Caco-2 (cell line): ENCODE data around the gene DAB1. TPM values are rescaled to one million over a fixed set of nuclear protein-coding genes. Genes with fewer than 3 reads are reported as not detected.

Experiments
- BruUV-seq: library from RNA; stranded (reverse); fragments of 400-500 nt; replicated peaks from 2 replicates; lab custom pipeline; 2021; lab: Mats Ljungman, UMichigan
- CTCF ChIA-PET: fragments of 300-600 bp; sonication (Branson Sonifier 250); formaldehyde crosslinking; loops from one replicate; lab custom pipeline; 2022; ENCODE audit warnings: antibody characterized with exemption; lab: Charles Lee
- POLR2A ChIA-PET: fragments of 300-600 bp; sonication (Branson Sonifier 250); formaldehyde crosslinking; loops from one replicate; lab custom pipeline; 2022; ENCODE audit warnings: antibody characterized with exemption; lab: Charles Lee
- DNase-seq, 2 experiments: peaks; one replicate each; pipeline versions ENCODE4 v3.0.0 to v3.0.0-alpha.2; 2020 to 2022
- H3K27me3 ChIP-seq: replicated peaks from 2 replicates; pipeline ENCODE4 v1.6.0; 2011; ENCODE audit warnings: low read length; ENCODE audit not compliant: control insufficient read depth, insufficient read depth
- H3K36me3 ChIP-seq: 2 replicates; pipeline ENCODE4 v1.5.1; 2011; ENCODE audit warnings: low read length; ENCODE audit not compliant: control insufficient read depth, insufficient read depth
- H3K4me1 ChIP-seq: fragments of 250-450 bp; sonication (Bioruptor Pico); 2 replicates; pipeline ENCODE4 v1.5.1; 2020; ENCODE audit warnings: mild to moderate bottlenecking
- H3K4me3 ChIP-seq: 2 replicates; pipeline ENCODE4 v1.5.1; 2011; ENCODE audit warnings: low read depth, mild to moderate bottlenecking, control low read depth, low read length
- H3K9me3 ChIP-seq: fragments of 250-450 bp; sonication (Bioruptor Pico); 2 replicates; pipeline ENCODE4 v1.5.1; 2020; ENCODE audit warnings: mild to moderate bottlenecking, moderate library complexity
- H3K27ac Mint-ChIP-seq: one replicate; pipeline ENCODE4 v1.8.0; 2022; ENCODE audit warnings: mixed read lengths; ENCODE audit not compliant: unreplicated experiment
- H3K27me3 Mint-ChIP-seq: one replicate; pipeline ENCODE4 v1.8.0; 2022; ENCODE audit warnings: mixed read lengths; ENCODE audit not compliant: insufficient read depth, unreplicated experiment
- H3K36me3 Mint-ChIP-seq: one replicate; pipeline ENCODE4 v1.8.0; 2022; ENCODE audit warnings: mild to moderate bottlenecking, mixed read lengths; ENCODE audit not compliant: insufficient read depth, unreplicated experiment
- H3K4me1 Mint-ChIP-seq: one replicate; pipeline ENCODE4 v1.8.0; 2022; ENCODE audit warnings: low read depth, mixed read lengths; ENCODE audit not compliant: unreplicated experiment
- H3K4me3 Mint-ChIP-seq: one replicate; pipeline ENCODE4 v1.8.0; 2022; ENCODE audit warnings: mild to moderate bottlenecking, moderate library complexity, mixed read lengths; ENCODE audit not compliant: unreplicated experiment
- H3K9me3 Mint-ChIP-seq: one replicate; pipeline ENCODE4 v1.8.0; 2022; ENCODE audit warnings: mixed read lengths; ENCODE audit not compliant: unreplicated experiment
- CTCF ChIP-seq, 2 experiments: fragments of 200-600 bp in 1 of 2; IDR thresholded peaks; 1 replicate in 1 of 2; 2 replicates in 1 of 2; pipeline versions ENCODE4 v1.5.1 to v1.8.0; 2011 to 2022; ENCODE audit warnings: antibody characterized with exemption in 1 of 2, control low read depth in 1 of 2, inconsistent platforms in 1 of 2, low read depth in 1 of 2, low read length in 1 of 2, mild to moderate bottlenecking in 1 of 2, moderate library complexity in 1 of 2; ENCODE audit not compliant: insufficient read depth in 1 of 2, severe bottlenecking in 1 of 2, unreplicated experiment in 1 of 2
- intact Hi-C: fragments of 100-400 bp; cut with micrococcal nuclease; formaldehyde crosslinking; loops from one replicate; pipeline ENCODE4 v1.10.0; 2022; ENCODE audit not compliant: unreplicated experiment
- total RNA-seq: library from RNA; stranded (reverse); gene quantifications from 2 replicates; pipeline ENCODE4 v1.2.3, GENCODE V29; 2022

DAB1 gene
- total RNA-seq, 1 experiment from 2014 or later: 0.32 TPM

- ChIA-PET CTCF (no interaction called here), POLR2A (no interaction called here)
- H3K4me1 Mint-ChIP-seq: peaks cover 8% of the 10 kb centered on the region
- peaks cover 16% of the 10 kb centered on the region for H3K4me1 ChIP-seq
- H3K36me3 ChIP-seq: no peaks in the 10 kb centered on the region
- intact Hi-C loops: no loop called here
- no peaks in the 10 kb centered on the region for H3K9me3 ChIP-seq
- H3K4me3 Mint-ChIP-seq: no peak overlapping the region
- no peaks in the 10 kb centered on the region for H3K27me3 ChIP-seq
- H3K4me3 ChIP-seq: no peak overlapping the region
- no peak for TF ChIP-seq CTCF (IDR thresholded peaks at IDR 0.05; ENCODE audit: insufficient read depth in 1 of 2, low read depth in 1 of 2, low read length in 1 of 2, severe bottlenecking in 1 of 2, unreplicated experiment in 1 of 2)
- H3K27ac Mint-ChIP-seq: no peak overlapping the region
- H3K36me3 Mint-ChIP-seq: no peaks in the 10 kb centered on the region
- peak in 1 of 2 experiments; percentile 4 for DNase-seq
- H3K27me3 Mint-ChIP-seq: no peaks in the 10 kb centered on the region
- no TSS peak for BruUV-seq
- no peaks in the 10 kb centered on the region for H3K9me3 Mint-ChIP-seq
Measured at GRCh38 chr1:57235730-57236510, 187.9 kb downstream of the DAB1 start.

DNA sequence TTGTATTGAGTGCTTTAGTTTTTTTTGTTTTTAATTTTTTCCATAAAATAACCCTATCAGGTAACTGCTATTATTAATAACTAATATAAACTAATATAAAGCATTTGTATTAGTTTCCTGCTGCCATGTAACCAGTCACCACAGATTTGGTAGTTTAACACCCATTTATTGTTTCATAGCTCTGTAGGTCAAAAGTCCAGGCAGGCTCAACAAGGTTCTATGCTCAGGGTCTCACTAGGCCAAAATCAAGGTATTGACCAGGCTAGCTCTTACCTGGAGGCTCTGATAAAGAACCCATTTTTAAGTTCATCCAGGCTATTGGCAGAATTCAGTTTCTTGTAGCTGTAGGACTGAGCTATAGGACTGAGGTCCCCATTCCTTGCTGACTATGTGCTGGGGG, 189.4 kb downstream of the DAB1 start:
- BruUV-seq: no TSS peak
- Histone ChIP-seq H3K36me3 (no peaks in the 10 kb centered on the region), H3K4me1 (peaks cover 16% of the 10 kb centered on the region), H3K4me3 (no peak overlapping the region), H3K27me3 (no peaks in the 10 kb centered on the region), H3K9me3 (no peaks in the 10 kb centered on the region)
- H3K27me3 Mint-ChIP-seq: no peaks in the 10 kb centered on the region
- no peaks in the 10 kb centered on the region for H3K9me3 Mint-ChIP-seq
- no peak for TF ChIP-seq CTCF (IDR thresholded peaks at IDR 0.05; ENCODE audit: insufficient read depth in 1 of 2, low read depth in 1 of 2, low read length in 1 of 2, severe bottlenecking in 1 of 2, unreplicated experiment in 1 of 2)
- peaks cover 8% of the 10 kb centered on the region for H3K4me1 Mint-ChIP-seq
- no peak overlapping the region for H3K4me3 Mint-ChIP-seq
- H3K36me3 Mint-ChIP-seq: no peaks in the 10 kb centered on the region
- no peak for DNase-seq
- no peak overlapping the region for H3K27ac Mint-ChIP-seq
- intact Hi-C loops: no loop called here
- CTCF ChIA-PET: no interaction called here
- POLR2A ChIA-PET: no interaction called here

DNA sequence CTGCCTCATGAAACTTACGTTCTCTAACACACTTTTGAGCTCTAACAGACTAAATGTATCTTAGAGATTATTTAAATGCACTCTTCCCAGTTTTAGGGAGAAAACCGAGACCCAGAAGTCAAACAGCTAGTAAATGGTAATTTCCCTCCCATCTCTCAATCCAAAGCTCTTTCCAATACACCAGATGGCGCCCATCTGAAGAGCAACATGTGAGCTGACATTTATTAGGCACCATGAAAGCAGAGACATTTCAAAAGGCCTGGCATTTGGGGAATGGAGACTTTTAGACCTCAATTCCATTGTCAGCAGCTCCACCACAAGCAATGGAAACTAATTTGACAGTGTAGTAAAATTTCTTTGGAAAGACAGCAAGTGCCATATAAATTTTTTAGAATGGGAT, 191.4 kb downstream of the DAB1 start:
- POLR2A ChIA-PET: interaction anchor here (0.9 kb wide), 1 partner anchor 48 kb away, joined by 3 read pairs; no protein-coding TSS in a partner anchor
- BruUV-seq: no TSS peak
- no peak for TF ChIP-seq CTCF (IDR thresholded peaks at IDR 0.05; ENCODE audit: insufficient read depth in 1 of 2, low read depth in 1 of 2, low read length in 1 of 2, severe bottlenecking in 1 of 2, unreplicated experiment in 1 of 2)

More for the DNA sequence above, 191.4 kb downstream of the DAB1 start:
- peak in 1 of 2 experiments; percentile 26 for DNase-seq
- no peak overlapping the region for H3K4me3 Mint-ChIP-seq
- H3K9me3 Mint-ChIP-seq: no peaks in the 10 kb centered on the region
- intact Hi-C loops: no loop called here
- no peaks in the 10 kb centered on the region for H3K36me3 ChIP-seq
- H3K27me3 ChIP-seq: no peaks in the 10 kb centered on the region
- CTCF ChIA-PET: interaction anchor here (0.8 to 1.2 kb wide), 3 partner anchors 48 to 399 kb away, joined by 3 to 4 read pairs (median 3); no protein-coding TSS in a partner anchor
- H3K27ac Mint-ChIP-seq: no peak overlapping the region
- no peaks in the 10 kb centered on the region for H3K36me3 Mint-ChIP-seq
- H3K4me1 Mint-ChIP-seq: peaks cover 8% of the 10 kb centered on the region
- peaks cover 16% of the 10 kb centered on the region for H3K4me1 ChIP-seq
- no peaks in the 10 kb centered on the region for H3K9me3 ChIP-seq
- no peaks in the 10 kb centered on the region for H3K27me3 Mint-ChIP-seq
- H3K4me3 ChIP-seq: no peak overlapping the region
